GM04504 (cell line): ENCODE measurements around the gene MYO18B.

ENCODE experiments used
- DNase-seq: peaks from one replicate; pipeline ENCODE4 v3.0.0-alpha.2; 2012; ENCODE audit warnings: low read depth

The MYO18B gene

GRCh38 chr22:26053737-26054316, 311.8 kb downstream of the MYO18B start:
- DNase-seq, result no peak

GRCh38 chr22:26054841-26055605, 313.0 kb downstream of the MYO18B start:
- no peak for DNase-seq

DNA sequence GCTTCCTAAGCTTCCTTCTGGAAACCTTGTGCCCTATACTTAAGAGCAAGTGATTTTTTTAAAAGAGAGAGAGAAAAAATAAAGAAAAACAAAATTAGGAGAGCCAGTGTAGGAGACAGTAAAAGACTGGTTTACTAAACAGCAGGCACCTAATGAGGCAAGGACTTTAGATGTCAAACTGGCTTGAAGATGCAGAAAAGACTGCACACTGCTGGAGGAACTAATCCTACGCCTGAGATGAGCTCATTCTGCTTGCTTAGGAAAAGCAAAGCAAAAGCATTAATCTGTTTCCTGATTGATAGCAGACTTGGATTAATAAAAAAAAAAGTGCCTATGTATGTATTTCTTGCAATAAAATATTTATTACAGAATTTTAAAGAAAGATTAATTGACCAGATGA, 313.7 kb downstream of the MYO18B start:
- no peak for DNase-seq

GRCh38 chr22:26056455-26057200, 314.6 kb downstream of the MYO18B start:
- no peak for DNase-seq

DNA sequence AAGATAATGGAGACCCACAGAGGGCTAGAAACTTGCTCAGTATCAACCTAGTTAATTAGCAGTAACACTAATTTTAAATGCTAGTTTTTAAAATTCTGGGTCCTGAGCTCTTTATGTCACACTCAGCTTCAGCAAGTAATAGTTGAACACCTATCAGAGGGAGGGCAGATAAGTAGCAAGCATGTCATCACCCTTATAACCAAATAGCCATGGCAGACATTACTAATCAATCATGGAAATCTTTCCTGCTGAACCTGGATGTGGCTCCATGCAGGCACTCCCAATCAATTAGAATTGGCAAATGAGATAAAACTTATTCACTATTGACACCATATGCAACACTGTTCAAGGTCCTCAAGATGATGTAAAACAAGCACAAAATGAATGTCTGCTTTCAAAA, 315.7 kb downstream of the MYO18B start:
- no peak for DNase-seq

DNA sequence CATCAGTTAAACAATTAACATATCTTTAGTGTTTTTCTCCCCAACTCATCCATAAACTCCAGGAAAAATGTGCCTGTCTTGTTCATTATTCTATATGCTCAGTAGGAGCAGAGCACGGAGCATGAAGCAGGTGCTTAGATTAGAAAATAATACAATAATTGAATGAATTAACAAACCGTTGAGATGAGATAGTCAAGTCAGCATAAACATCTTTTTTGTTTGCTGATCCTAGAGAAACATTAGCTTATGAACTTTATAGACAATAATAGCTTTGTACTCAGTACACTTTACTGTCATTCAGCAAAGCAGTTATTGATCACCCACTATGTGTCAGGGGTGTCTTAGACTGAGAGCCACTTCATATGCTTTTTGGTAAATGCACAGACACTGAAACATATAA, 322.1 kb downstream of the MYO18B start:
- DNase-seq, result no peak

DNA sequence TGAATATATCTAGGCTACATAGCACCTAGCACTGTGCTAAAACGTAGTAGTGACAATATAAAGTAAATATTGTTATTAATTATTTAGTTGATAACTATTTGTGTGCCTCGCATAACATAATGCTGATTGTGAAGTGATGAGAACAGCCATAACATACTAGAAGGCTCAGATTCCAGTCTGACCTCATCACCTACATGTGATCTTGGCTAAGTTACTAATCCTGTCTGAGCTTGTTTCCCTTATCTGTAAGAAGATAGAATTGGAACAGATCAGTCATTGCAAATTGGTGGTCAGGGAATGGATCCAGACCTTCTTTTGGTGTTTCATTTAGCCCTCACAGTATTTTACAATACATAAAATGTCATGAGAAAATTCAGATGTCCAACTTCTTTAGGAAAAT, 323.9 kb downstream of the MYO18B start:
- DNase-seq, result no peak

- no peak for DNase-seq
Measured at GRCh38 chr22:26066534-26066933, 324.5 kb downstream of the MYO18B start.

DNA sequence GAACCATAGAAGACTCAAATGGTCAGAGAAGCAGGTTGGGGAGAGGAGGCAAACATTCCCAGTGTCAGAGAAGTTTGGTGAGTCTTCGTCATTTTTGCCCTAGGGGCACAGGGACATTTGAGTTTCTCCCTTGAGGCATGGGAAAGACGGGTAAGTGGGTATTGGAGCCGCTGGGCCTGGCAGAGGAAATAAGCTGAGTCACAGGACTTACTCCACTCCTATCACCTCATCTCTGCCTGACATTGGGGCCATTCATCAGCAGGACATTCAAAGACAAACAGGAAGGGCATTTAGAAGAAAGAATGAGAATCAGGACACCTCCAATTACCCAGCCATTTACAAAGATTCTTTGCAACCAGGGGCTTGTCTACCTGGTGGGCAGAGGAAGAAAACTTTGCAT, 326.6 kb downstream of the MYO18B start:
- no peak for DNase-seq

DNA sequence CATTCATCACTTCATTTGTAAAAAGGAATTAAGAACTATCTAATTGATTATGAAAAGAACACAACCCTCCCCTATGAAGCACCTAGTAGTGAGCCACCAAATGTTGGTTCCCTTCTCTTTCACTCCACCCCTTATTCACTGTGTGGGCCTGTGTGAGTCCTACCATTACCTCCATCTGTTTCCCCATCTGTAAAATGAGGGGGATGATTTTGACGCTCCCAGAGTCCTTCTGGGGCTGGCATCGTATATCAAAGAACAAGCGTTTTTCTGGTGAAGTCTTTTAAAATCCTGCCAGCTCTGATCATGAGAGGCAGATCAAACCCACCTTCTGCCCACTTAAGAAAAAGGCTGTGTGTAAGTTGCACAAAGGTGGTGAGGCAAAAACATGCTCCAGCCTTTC, 330.6 kb downstream of the MYO18B start:
- DNase-seq, result no peak

DNA sequence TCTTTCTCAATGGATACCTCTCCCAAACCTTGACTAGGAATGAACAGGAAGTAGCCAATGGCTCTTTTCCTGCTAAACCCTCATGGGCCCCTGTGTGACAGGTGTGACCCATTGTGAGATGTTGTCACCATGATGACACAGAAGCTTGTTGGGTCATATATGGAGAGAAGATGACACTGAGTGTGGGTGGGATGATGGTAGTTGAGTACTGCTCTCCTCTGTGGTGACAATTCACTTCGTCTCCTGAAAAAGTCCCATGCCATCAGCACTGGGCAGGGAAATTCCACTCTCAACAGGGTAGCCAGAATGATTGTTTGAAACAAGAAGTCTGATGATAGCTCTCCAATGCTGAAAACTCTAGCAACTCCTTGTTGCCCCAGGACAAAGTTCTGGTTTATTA, 333.3 kb downstream of the MYO18B start:
- no peak for DNase-seq

- no peak for DNase-seq
Measured at GRCh38 chr22:26079009-26079408, 337.0 kb downstream of the MYO18B start.
